Measurements from ENCODE around the gene NFKBIZ. TPM values are rescaled to one million over a fixed set of nuclear protein-coding genes. Genes with fewer than 3 reads are reported as not detected.
"Not testable (repeated sequence)": the region's sequence is repeated elsewhere in the genome, so short reads cannot be mapped to it uniquely, and the experiment has no call there.

The NFKBIZ gene
- total RNA-seq, 1 donor from 2014 or later: 20.5 TPM

DNA sequence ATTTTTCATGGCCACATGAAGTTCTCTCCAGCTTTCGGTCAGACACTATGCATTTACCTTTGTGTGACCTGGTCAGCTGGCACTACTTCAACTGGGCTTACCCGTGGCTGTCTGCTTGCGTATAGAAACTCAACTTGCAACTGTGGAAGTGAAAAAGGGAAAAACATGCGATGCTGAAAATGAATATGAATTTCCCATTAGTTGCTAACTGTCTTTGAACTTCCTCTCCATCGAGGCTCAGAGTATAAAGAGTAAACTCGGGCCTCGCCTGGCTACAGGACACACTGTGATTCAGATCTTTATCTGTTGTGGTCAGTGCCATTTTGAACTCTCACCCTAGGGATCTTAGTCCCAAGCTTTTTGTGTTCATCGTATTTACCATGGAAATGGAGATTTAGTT lies 26.8 kb downstream of the NFKBIZ start:
- Mint-ChIP-seq H3K27me3 (ENCODE audit: unreplicated experiment) (no peaks in the 10 kb centered on the region), H3K4me1 (ENCODE audit: unreplicated experiment) (no peaks in the 10 kb centered on the region), H3K36me3 (ENCODE audit: low read depth, unreplicated experiment) (no peaks in the 10 kb centered on the region), H3K9me3 (ENCODE audit: unreplicated experiment) (no peaks in the 10 kb centered on the region), H3K4me3 (ENCODE audit: unreplicated experiment) (no peak overlapping the region), H3K27ac (ENCODE audit: unreplicated experiment) (no peak overlapping the region)
- DNase-seq (ENCODE audit: low spot score): no peak
- TF ChIP-seq CTCF (IDR thresholded peaks at IDR 0.05; ENCODE audit: unreplicated experiment): no peak

GRCh38 chr3:101878589-101878988 lies 29.3 kb downstream of the NFKBIZ start:
- no peak for TF ChIP-seq CTCF (IDR thresholded peaks at IDR 0.05; ENCODE audit: unreplicated experiment)
- no peaks in the 10 kb centered on the region for H3K9me3 Mint-ChIP-seq (ENCODE audit: unreplicated experiment)
- no peak overlapping the region for H3K27ac Mint-ChIP-seq (ENCODE audit: unreplicated experiment)
- H3K27me3 Mint-ChIP-seq (ENCODE audit: unreplicated experiment): no peaks in the 10 kb centered on the region
- no peak overlapping the region for H3K4me3 Mint-ChIP-seq (ENCODE audit: unreplicated experiment)
- no peaks in the 10 kb centered on the region for H3K4me1 Mint-ChIP-seq (ENCODE audit: unreplicated experiment)
- H3K36me3 Mint-ChIP-seq (ENCODE audit: low read depth, unreplicated experiment): no peaks in the 10 kb centered on the region
- DNase-seq (ENCODE audit: low spot score): no peak

DNA sequence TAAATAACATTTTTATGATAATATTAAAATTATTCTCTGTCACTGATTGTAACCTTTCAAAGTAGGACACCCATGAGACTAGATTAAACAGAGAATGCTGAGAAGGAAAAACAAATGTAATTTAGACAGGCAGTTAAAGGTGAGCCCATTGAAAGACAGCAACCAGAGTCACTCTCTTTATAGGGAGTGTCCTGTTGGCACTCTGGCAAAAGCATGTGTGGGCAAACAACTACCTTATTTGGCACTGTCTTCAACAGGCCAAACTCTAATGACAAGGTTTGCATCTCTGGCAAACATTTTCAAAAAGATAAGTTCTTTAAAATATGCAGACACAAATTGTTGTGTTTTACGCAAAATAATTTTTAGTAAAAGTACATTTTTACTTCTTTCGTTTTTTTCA lies 29.8 kb downstream of the NFKBIZ start:
- no peak for DNase-seq (ENCODE audit: low spot score)
- H3K4me1 Mint-ChIP-seq (ENCODE audit: unreplicated experiment): no peaks in the 10 kb centered on the region
- no peaks in the 10 kb centered on the region for H3K36me3 Mint-ChIP-seq (ENCODE audit: low read depth, unreplicated experiment)
- no peaks in the 10 kb centered on the region for H3K9me3 Mint-ChIP-seq (ENCODE audit: unreplicated experiment)
- H3K27ac Mint-ChIP-seq (ENCODE audit: unreplicated experiment): no peak overlapping the region
- no peak for TF ChIP-seq CTCF (IDR thresholded peaks at IDR 0.05; ENCODE audit: unreplicated experiment)
- no peaks in the 10 kb centered on the region for H3K27me3 Mint-ChIP-seq (ENCODE audit: unreplicated experiment)
- H3K4me3 Mint-ChIP-seq (ENCODE audit: unreplicated experiment): no peak overlapping the region

GRCh38 chr3:101879623-101880284 lies 30.4 kb downstream of the NFKBIZ start:
- DNase-seq (ENCODE audit: low spot score): no peak
- H3K27me3 Mint-ChIP-seq (ENCODE audit: unreplicated experiment): no peaks in the 10 kb centered on the region
- no peaks in the 10 kb centered on the region for H3K4me1 Mint-ChIP-seq (ENCODE audit: unreplicated experiment)
- no peak overlapping the region for H3K4me3 Mint-ChIP-seq (ENCODE audit: unreplicated experiment)
- H3K9me3 Mint-ChIP-seq (ENCODE audit: unreplicated experiment): no peaks in the 10 kb centered on the region
- no peak for TF ChIP-seq CTCF (IDR thresholded peaks at IDR 0.05; ENCODE audit: unreplicated experiment)
- no peaks in the 10 kb centered on the region for H3K36me3 Mint-ChIP-seq (ENCODE audit: low read depth, unreplicated experiment)
- H3K27ac Mint-ChIP-seq (ENCODE audit: unreplicated experiment): no peak overlapping the region

GRCh38 chr3:101884776-101885175 lies 35.5 kb downstream of the NFKBIZ start:
- no peak for DNase-seq (ENCODE audit: low spot score)
- H3K4me3 Mint-ChIP-seq (ENCODE audit: unreplicated experiment): no peak overlapping the region
- no peaks in the 10 kb centered on the region for H3K9me3 Mint-ChIP-seq (ENCODE audit: unreplicated experiment)
- no peaks in the 10 kb centered on the region for H3K36me3 Mint-ChIP-seq (ENCODE audit: low read depth, unreplicated experiment)
- no peaks in the 10 kb centered on the region for H3K27me3 Mint-ChIP-seq (ENCODE audit: unreplicated experiment)
- H3K27ac Mint-ChIP-seq (ENCODE audit: unreplicated experiment): no peak overlapping the region
- no peaks in the 10 kb centered on the region for H3K4me1 Mint-ChIP-seq (ENCODE audit: unreplicated experiment)
- TF ChIP-seq CTCF (IDR thresholded peaks at IDR 0.05; ENCODE audit: unreplicated experiment): no peak

DNA sequence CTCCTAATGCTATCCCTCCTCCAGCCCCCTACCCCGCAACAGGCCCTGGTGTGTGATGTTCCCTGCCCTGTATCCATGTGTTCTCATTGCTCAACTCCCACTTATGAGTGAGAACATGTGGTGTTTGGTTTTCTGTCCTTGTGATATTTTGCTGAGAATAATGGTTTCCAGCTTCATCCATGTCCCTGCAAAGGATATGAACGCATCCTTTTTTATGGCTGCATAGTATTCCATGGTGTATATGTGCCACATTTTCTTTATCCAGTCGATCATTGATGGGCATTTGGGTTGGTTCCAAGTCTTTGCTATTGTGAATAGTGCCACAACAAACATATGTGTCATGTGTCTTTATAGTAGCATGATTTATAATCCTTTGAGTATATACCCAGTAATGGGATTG lies 36.3 kb downstream of the NFKBIZ start:
- not testable (repeated sequence) for H3K4me1 Mint-ChIP-seq (ENCODE audit: unreplicated experiment); H3K27ac Mint-ChIP-seq (ENCODE audit: unreplicated experiment); DNase-seq (ENCODE audit: low spot score)

More for the DNA sequence above, 36.3 kb downstream of the NFKBIZ start:
- not testable (repeated sequence) for H3K36me3 Mint-ChIP-seq (ENCODE audit: low read depth, unreplicated experiment); H3K4me3 Mint-ChIP-seq (ENCODE audit: unreplicated experiment); H3K27me3 Mint-ChIP-seq (ENCODE audit: unreplicated experiment); H3K9me3 Mint-ChIP-seq (ENCODE audit: unreplicated experiment)
